RWPE2 (cell line): ENCODE measurements around the gene UGT1A1.

Experiments
- ATAC-seq: fragments of 200-7000 bp; cut with Tn5 transposase; 3 replicates; pipeline ENCODE4 v1.9.1; 2021; ENCODE audit warnings: low read depth
- DNase-seq: peaks from one replicate; pipeline ENCODE4 v3.0.0-alpha.2; 2020; ENCODE audit warnings: low spot score
- H3K27ac ChIP-seq: fragments of 450-650 bp; 2 replicates; pipeline ENCODE4 v1.5.1; 2017; ENCODE audit warnings: mild to moderate bottlenecking; ENCODE audit not compliant: poor library complexity, severe bottlenecking
- H3K27me3 ChIP-seq: fragments of 250-450 bp; sonication (Bioruptor Pico); 2 replicates; pipeline ENCODE4 v1.5.1; 2021; ENCODE audit warnings: mild to moderate bottlenecking, moderate library complexity; ENCODE audit not compliant: insufficient read depth, poor library complexity, severe bottlenecking
- H3K36me3 ChIP-seq: fragments of 250-450 bp; sonication (Bioruptor Pico); 2 replicates; pipeline ENCODE4 v1.5.1; 2020; ENCODE audit warnings: low read depth, mild to moderate bottlenecking, moderate library complexity
- H3K4me1 ChIP-seq: fragments of 250-450 bp; sonication (Bioruptor Pico); 2 replicates; pipeline ENCODE4 v1.5.1; 2021; ENCODE audit warnings: mild to moderate bottlenecking, moderate library complexity; ENCODE audit not compliant: insufficient read depth, poor library complexity, severe bottlenecking
- H3K4me3 ChIP-seq: fragments of 250-450 bp; sonication (Bioruptor Pico); 2 replicates; pipeline ENCODE4 v1.5.1; 2021; ENCODE audit warnings: mild to moderate bottlenecking, moderate library complexity; ENCODE audit not compliant: severe bottlenecking
- H3K9me3 ChIP-seq: fragments of 250-450 bp; sonication (Bioruptor Pico); 2 replicates; pipeline ENCODE4 v1.5.1; 2021; ENCODE audit warnings: mild to moderate bottlenecking, moderate library complexity; ENCODE audit not compliant: severe bottlenecking
- CTCF ChIP-seq: fragments of 450-650 bp; IDR thresholded peaks from one replicate; pipeline ENCODE4 v1.5.1; 2017; ENCODE audit warnings: mild to moderate bottlenecking, moderate library complexity; ENCODE audit not compliant: poor library complexity, severe bottlenecking

Gene UGT1A1

GRCh38 chr2:233760043-233760442, at the start of gene UGT1A1:
Gene UGT1A1, plus strand, starts transcription at chr2:233760270. Its CDS starts 18 bp downstream, at chr2:233760288.
- Histone ChIP-seq H3K9me3 (no peaks in the 10 kb centered on the region), H3K4me3 (no peak within 1 kb of the TSS), H3K27me3 (no peaks in the 10 kb centered on the region), H3K27ac (no peak within 1 kb of the TSS), H3K36me3 (no peaks in the 10 kb centered on the region), H3K4me1 (peaks cover 13% of the 10 kb centered on the region)
- no peak for ATAC-seq
- no peak for DNase-seq
- TF ChIP-seq CTCF, result no peak

GRCh38 chr2:233711312-233712008, 48.6 kb upstream of the UGT1A1 start:
- DNase-seq (peak; percentile 80), ATAC-seq (peak; percentile 91)
- H3K4me3 ChIP-seq, result no peak overlapping the region
- H3K27me3 ChIP-seq, result no peaks in the 10 kb centered on the region
- no peak overlapping the region for H3K27ac ChIP-seq
- H3K36me3 ChIP-seq, result no peaks in the 10 kb centered on the region
- peak; percentile 91 for TF ChIP-seq CTCF
- no peaks in the 10 kb centered on the region for H3K9me3 ChIP-seq
- peaks cover 13% of the 10 kb centered on the region for H3K4me1 ChIP-seq

GRCh38 chr2:233712611-233713261, 47.3 kb upstream of the UGT1A1 start, which contains the start of gene UGT1A5:
Gene UGT1A5, plus strand, starts transcription at chr2:233712907. Its CDS starts 85 bp downstream, at chr2:233712992.
- DNase-seq (no peak), ATAC-seq (no peak)
- H3K4me3 ChIP-seq, result no peak within 1 kb of the TSS
- peaks cover 7% of the 10 kb centered on the region for H3K4me1 ChIP-seq
- H3K27me3 ChIP-seq, result no peaks in the 10 kb centered on the region
- H3K27ac ChIP-seq, result no peak within 1 kb of the TSS
- no peaks in the 10 kb centered on the region for H3K9me3 ChIP-seq
- no peaks in the 10 kb centered on the region for H3K36me3 ChIP-seq
- TF ChIP-seq CTCF, result no peak

GRCh38 chr2:233713262-233713615, 46.8 kb upstream of the UGT1A1 start:
- no peaks in the 10 kb centered on the region for H3K36me3 ChIP-seq
- no peak for ATAC-seq
- DNase-seq, result no peak
- no peak overlapping the region for H3K27ac ChIP-seq
- no peak for TF ChIP-seq CTCF
- H3K9me3 ChIP-seq, result no peaks in the 10 kb centered on the region
- H3K27me3 ChIP-seq, result no peaks in the 10 kb centered on the region
- H3K4me1 ChIP-seq, result peaks cover 2% of the 10 kb centered on the region
- H3K4me3 ChIP-seq, result no peak overlapping the region

- Histone ChIP-seq H3K4me3 (no peak overlapping the region), H3K4me1 (no peaks in the 10 kb centered on the region), H3K9me3 (no peaks in the 10 kb centered on the region), H3K27me3 (no peaks in the 10 kb centered on the region), H3K27ac (no peak overlapping the region), H3K36me3 (no peaks in the 10 kb centered on the region)
- TF ChIP-seq CTCF, result no peak
- ATAC-seq, result no peak
- no peak for DNase-seq
Measured at GRCh38 chr2:233714121-233714520, 45.9 kb upstream of the UGT1A1 start.
